Fibroblast of lung (primary cell): Measurements from ENCODE around the gene DAZAP2. TPM values are rescaled to one million over a fixed set of nuclear protein-coding genes. Genes with fewer than 3 reads are reported as not detected.

Experiments used
- DNase-seq, 2 donors: peaks; one replicate each; pipeline versions ENCODE4 v3.0.0 to v3.0.0-alpha.2; 2010; ENCODE audit warnings: low read depth in 2 of 2
- H2AFZ ChIP-seq: 2 replicates; pipeline ENCODE4 v1.5.1; 2012; ENCODE audit warnings: low read length, control low read depth, inconsistent platforms
- H3K27ac ChIP-seq: 2 replicates; pipeline ENCODE4 v1.5.1; 2011; ENCODE audit warnings: low read length, control low read depth; ENCODE audit not compliant: insufficient read depth
- H3K27me3 ChIP-seq: 2 replicates; pipeline ENCODE4 v1.5.1; 2011; ENCODE audit warnings: mild to moderate bottlenecking, low read length; ENCODE audit not compliant: control insufficient read depth, insufficient read depth
- H3K36me3 ChIP-seq: 2 replicates; pipeline ENCODE4 v1.5.1; 2011; ENCODE audit warnings: low read length; ENCODE audit not compliant: control insufficient read depth, insufficient read depth
- H3K4me1 ChIP-seq: 2 replicates; pipeline ENCODE4 v1.5.1; 2011; ENCODE audit warnings: low read length; ENCODE audit not compliant: control insufficient read depth, insufficient read depth; ENCODE audit errors: extremely low read depth
- H3K4me2 ChIP-seq: 2 replicates; pipeline ENCODE4 v1.5.1; 2011; ENCODE audit warnings: low read length, control low read depth; ENCODE audit not compliant: insufficient read depth; ENCODE audit errors: extremely low read depth
- H3K4me3 ChIP-seq, 4 experiments: fragments of 200-600 bp in 1 of 4; sonication (generic) in 1 of 4; replicated peaks in 1 of 4; 2 replicates each; pipeline ENCODE4 v1.5.1; 2011 to 2016; ENCODE audit warnings: low read length in 4 of 4, low read depth in 3 of 4, mild to moderate bottlenecking in 3 of 4, control low read depth in 2 of 4, inconsistent platforms in 1 of 4, mixed read lengths in 1 of 4; ENCODE audit not compliant: insufficient read depth in 1 of 4; ENCODE audit errors: control extremely low read depth in 1 of 4
- H3K79me2 ChIP-seq: 2 replicates; pipeline ENCODE4 v1.5.1; 2012; ENCODE audit warnings: mild to moderate bottlenecking, low read length, inconsistent platforms; ENCODE audit not compliant: control insufficient read depth, insufficient read depth
- H3K9ac ChIP-seq: 2 replicates; pipeline ENCODE4 v1.5.1; 2011; ENCODE audit warnings: mild to moderate bottlenecking, low read length, control low read depth; ENCODE audit not compliant: insufficient read depth
- H3K9me3 ChIP-seq: 2 replicates; pipeline ENCODE4 v1.5.1; 2012; ENCODE audit warnings: low read depth, low read length; ENCODE audit not compliant: control insufficient read depth, insufficient read depth
- H4K20me1 ChIP-seq: 2 replicates; pipeline ENCODE4 v1.5.1; 2011; ENCODE audit warnings: low read length; ENCODE audit not compliant: control insufficient read depth, insufficient read depth; ENCODE audit errors: extremely low read depth
- EZH2 ChIP-seq: IDR thresholded peaks from 2 replicates; pipeline ENCODE4 v1.5.1; 2012; ENCODE audit warnings: low read length, control low read depth, mild to moderate bottlenecking; ENCODE audit errors: missing control alignments
- polyA plus RNA-seq, 2 donors: library from polyadenylated mRNA; depleted of rRNA in 1 of 2; stranded (reverse) in 1 of 2; unstranded in 1 of 2; fragments of >200 nt; gene quantifications; 2 replicates each; pipeline ENCODE4 v1.2.1, GENCODE V29; 2011 to 2012; ENCODE audit warnings: missing spikeins in 1 of 2
- total RNA-seq: library from RNA; depleted of rRNA; stranded (reverse); fragments of >200 nt; gene quantifications from 2 replicates; pipeline ENCODE4 v1.2.1, GENCODE V29; 2014
- TF ChIP-seq, protein P1 (sequence below), 2 donors: IDR thresholded peaks in 1 of 2; conservative IDR thresholded peaks in 1 of 2; 1 replicate in 1 of 2; 2 replicates in 1 of 2; pipeline ENCODE4 v1.5.1; 2011 to 2012; ENCODE audit warnings: low read length in 2 of 2, control low read depth in 1 of 2, inconsistent platforms in 1 of 2, low read depth in 1 of 2, mild to moderate bottlenecking in 1 of 2

DAZAP2 gene
- total and polyA plus RNA-seq, 2 donors (not counting 1 experiment from before 2014, with no cell fraction given), result 59.6 to 303 TPM

DNA sequence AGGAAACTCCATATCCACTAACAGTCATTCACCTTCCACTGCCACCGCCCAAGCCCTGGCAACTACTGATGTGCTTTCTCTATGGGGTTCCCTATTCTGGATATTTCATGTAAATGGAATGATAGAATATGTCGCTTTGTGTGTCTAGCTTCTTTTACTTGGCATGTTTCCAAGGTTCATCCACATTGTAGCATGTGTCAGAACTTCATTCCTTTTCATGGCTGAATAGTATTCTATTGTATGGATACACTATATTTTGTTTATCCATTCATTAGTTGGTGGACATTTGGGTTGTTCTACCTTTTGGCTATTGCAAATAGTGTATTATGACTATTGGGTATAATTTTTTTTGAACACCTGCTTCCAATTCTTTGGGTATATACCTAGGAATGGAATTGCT is 29.4 kb upstream of the DAZAP2 start:
- Histone ChIP-seq H4K20me1 (no peaks in the 10 kb centered on the region), H3K9ac (no peak overlapping the region), H2AFZ (no peak overlapping the region), H3K4me2 (no peak overlapping the region), H3K79me2 (no peaks in the 10 kb centered on the region), H3K4me1 (no peaks in the 10 kb centered on the region), H3K27ac (no peak overlapping the region), H3K36me3 (no peaks in the 10 kb centered on the region), H3K9me3 (no peaks in the 10 kb centered on the region), H3K27me3 (no peaks in the 10 kb centered on the region), H3K4me3 (no peak overlapping the region)
- DNase-seq, result no peak
- no peak for TF ChIP-seq EZH2
- TF ChIP-seq, protein P1, sequence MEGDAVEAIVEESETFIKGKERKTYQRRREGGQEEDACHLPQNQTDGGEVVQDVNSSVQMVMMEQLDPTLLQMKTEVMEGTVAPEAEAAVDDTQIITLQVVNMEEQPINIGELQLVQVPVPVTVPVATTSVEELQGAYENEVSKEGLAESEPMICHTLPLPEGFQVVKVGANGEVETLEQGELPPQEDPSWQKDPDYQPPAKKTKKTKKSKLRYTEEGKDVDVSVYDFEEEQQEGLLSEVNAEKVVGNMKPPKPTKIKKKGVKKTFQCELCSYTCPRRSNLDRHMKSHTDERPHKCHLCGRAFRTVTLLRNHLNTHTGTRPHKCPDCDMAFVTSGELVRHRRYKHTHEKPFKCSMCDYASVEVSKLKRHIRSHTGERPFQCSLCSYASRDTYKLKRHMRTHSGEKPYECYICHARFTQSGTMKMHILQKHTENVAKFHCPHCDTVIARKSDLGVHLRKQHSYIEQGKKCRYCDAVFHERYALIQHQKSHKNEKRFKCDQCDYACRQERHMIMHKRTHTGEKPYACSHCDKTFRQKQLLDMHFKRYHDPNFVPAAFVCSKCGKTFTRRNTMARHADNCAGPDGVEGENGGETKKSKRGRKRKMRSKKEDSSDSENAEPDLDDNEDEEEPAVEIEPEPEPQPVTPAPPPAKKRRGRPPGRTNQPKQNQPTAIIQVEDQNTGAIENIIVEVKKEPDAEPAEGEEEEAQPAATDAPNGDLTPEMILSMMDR (conservative IDR thresholded peaks at IDR 0.05 in 1 of 2, IDR thresholded peaks at IDR 0.05 in 1 of 2; ENCODE audit: low read depth in 1 of 2, low read length in 2 of 2), result no peak

DNA sequence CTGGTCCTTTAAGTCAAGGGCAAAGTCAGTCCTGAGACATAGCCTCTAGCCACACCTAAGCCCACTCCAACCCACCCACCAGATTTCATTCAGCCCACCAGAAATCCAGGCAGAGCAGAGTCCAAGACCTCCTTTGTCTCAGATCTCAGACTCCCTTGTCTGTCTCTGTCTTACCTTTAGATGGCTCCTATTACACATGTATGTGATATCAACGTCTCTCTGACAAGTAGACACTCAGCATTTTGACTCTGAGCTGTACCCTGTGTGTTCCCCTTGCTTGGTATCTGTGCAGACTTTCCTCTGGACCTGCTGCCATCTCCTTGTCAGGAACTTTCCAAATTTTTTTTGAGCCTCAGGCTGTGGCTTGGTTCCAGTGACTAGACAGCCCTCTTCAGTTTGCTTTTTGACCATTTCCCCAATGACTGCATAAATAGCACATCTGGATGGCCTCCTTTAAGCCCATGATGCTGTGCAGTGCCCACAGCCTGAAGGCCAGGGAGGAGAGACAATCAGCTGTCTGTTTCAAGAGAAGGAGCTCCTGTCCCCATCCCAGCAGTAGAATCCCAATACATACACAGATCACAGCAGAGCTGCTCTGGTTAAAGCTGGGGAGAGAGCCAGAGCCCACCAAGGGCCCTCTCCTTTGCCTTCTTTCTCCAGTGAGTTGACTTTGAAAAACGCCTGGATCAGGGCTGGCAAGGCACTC is 27.8 kb upstream of the DAZAP2 start:
- no peak for TF ChIP-seq EZH2
- TF ChIP-seq, protein P1 (conservative IDR thresholded peaks at IDR 0.05 in 1 of 2, IDR thresholded peaks at IDR 0.05 in 1 of 2; ENCODE audit: low read depth in 1 of 2, low read length in 2 of 2), result no peak
- Histone ChIP-seq H4K20me1 (no peaks in the 10 kb centered on the region), H2AFZ (no peak overlapping the region), H3K4me3 (no peak overlapping the region), H3K79me2 (no peaks in the 10 kb centered on the region), H3K36me3 (no peaks in the 10 kb centered on the region), H3K27me3 (no peaks in the 10 kb centered on the region), H3K4me1 (no peaks in the 10 kb centered on the region), H3K4me2 (no peak overlapping the region), H3K9ac (no peak overlapping the region), H3K9me3 (no peaks in the 10 kb centered on the region), H3K27ac (no peak overlapping the region)
- no peak for DNase-seq

GRCh38 chr12:51214895-51215294 is 23.7 kb upstream of the DAZAP2 start:
- Histone ChIP-seq H3K9ac (no peak overlapping the region), H3K4me3 (no peak overlapping the region), H3K9me3 (no peaks in the 10 kb centered on the region), H3K4me2 (no peak overlapping the region), H3K4me1 (peaks cover 4% of the 10 kb centered on the region), H2AFZ (no peak overlapping the region), H3K27me3 (no peaks in the 10 kb centered on the region), H4K20me1 (no peaks in the 10 kb centered on the region), H3K79me2 (no peaks in the 10 kb centered on the region), H3K36me3 (no peaks in the 10 kb centered on the region), H3K27ac (no peak overlapping the region)
- DNase-seq, result no peak
- TF ChIP-seq, protein P1 (conservative IDR thresholded peaks at IDR 0.05 in 1 of 2, IDR thresholded peaks at IDR 0.05 in 1 of 2; ENCODE audit: low read depth in 1 of 2, low read length in 2 of 2), result no peak
